ENCODE data around the gene ASPSCR1. TPM values are rescaled to one million over a fixed set of nuclear protein-coding genes. Genes with fewer than 3 reads are reported as not detected.

Gene ASPSCR1
- total RNA-seq, 4 donors from 2014 or later = 24.0 to 44.7 (median 32.0) TPM

- no peak overlapping the region for H3K4me3 ChIP-seq
- in situ Hi-C loops (cut with MboI; ENCODE audit: low sequenced_read_pairs in 4 of 4) (no loop called here), intact Hi-C loops (cut with DNase I; ENCODE audit: low total_unique reads) (no loop called here)
- DNase-seq (no peak), ATAC-seq (no peak)
- no peaks in the 10 kb centered on the region for H3K27me3 ChIP-seq
- H3K36me3 ChIP-seq = peaks cover 0 to 3% of the 10 kb centered on the region in 2 donors
- no peak overlapping the region for H3K27ac ChIP-seq
- H3K9me3 ChIP-seq = no peaks in the 10 kb centered on the region
- TF ChIP-seq POLR2A (IDR thresholded peaks at IDR 0.05) (no peak), CTCF (IDR thresholded peaks at IDR 0.05 in 4 of 5, conservative IDR thresholded peaks at IDR 0.05 in 1 of 5) (no peak)
- peaks cover 0 to 5% of the 10 kb centered on the region in 2 donors for H3K4me1 ChIP-seq
Measured at GRCh38 chr17:82010575-82011525, 33.4 kb downstream of the ASPSCR1 start.

- DNase-seq = no peak
- in situ Hi-C loops (cut with MboI; ENCODE audit: low sequenced_read_pairs in 4 of 4) (no loop called here), intact Hi-C loops (cut with DNase I; ENCODE audit: low total_unique reads) (no loop called here)
- TF ChIP-seq POLR2A (IDR thresholded peaks at IDR 0.05) = no peak
- peaks cover 0 to 3% of the 10 kb centered on the region in 2 donors for H3K36me3 ChIP-seq
- H3K4me1 ChIP-seq = no peaks in the 10 kb centered on the region
- H3K4me3 ChIP-seq = no peak overlapping the region
- no peaks in the 10 kb centered on the region for H3K9me3 ChIP-seq
- H3K27me3 ChIP-seq = no peaks in the 10 kb centered on the region
- ATAC-seq = no peak
- no peak overlapping the region for H3K27ac ChIP-seq
Measured at GRCh38 chr17:82011617-82012187, 34.3 kb downstream of the ASPSCR1 start.

- no peaks in the 10 kb centered on the region for H3K27me3 ChIP-seq
- no peak overlapping the region for H3K27ac ChIP-seq
- DNase-seq = no peak
- in situ Hi-C loops (cut with MboI; ENCODE audit: low sequenced_read_pairs in 4 of 4) (no loop called here), intact Hi-C loops (cut with DNase I; ENCODE audit: low total_unique reads) (no loop called here)
- TF ChIP-seq CTCF (IDR thresholded peaks at IDR 0.05 in 4 of 5, conservative IDR thresholded peaks at IDR 0.05 in 1 of 5) (no peak), POLR2A (IDR thresholded peaks at IDR 0.05) (no peak)
- peaks cover 0 to 1% of the 10 kb centered on the region in 2 donors for H3K4me1 ChIP-seq
- no peak for ATAC-seq
- H3K9me3 ChIP-seq = no peaks in the 10 kb centered on the region
- no peak overlapping the region for H3K4me3 ChIP-seq
- peaks cover 0 to 3% of the 10 kb centered on the region in 2 donors for H3K36me3 ChIP-seq
Measured at GRCh38 chr17:82012261-82012639, 34.8 kb downstream of the ASPSCR1 start.

GRCh38 chr17:82012640-82013295 lies 35.3 kb downstream of the ASPSCR1 start:
- Histone ChIP-seq H3K27ac (no peak overlapping the region), H3K9me3 (no peaks in the 10 kb centered on the region), H3K4me1 (peaks cover 0 to 6% of the 10 kb centered on the region in 2 donors), H3K27me3 (no peaks in the 10 kb centered on the region), H3K36me3 (peaks cover 0 to 3% of the 10 kb centered on the region in 2 donors), H3K4me3 (no peak overlapping the region)
- TF ChIP-seq POLR2A (IDR thresholded peaks at IDR 0.05) = no peak
- TF ChIP-seq CTCF (IDR thresholded peaks at IDR 0.05 in 4 of 5, conservative IDR thresholded peaks at IDR 0.05 in 1 of 5) = no peak
- no peak for ATAC-seq
- DNase-seq = no peak
- intact Hi-C loops (cut with DNase I; ENCODE audit: low total_unique reads) (no loop called here), in situ Hi-C loops (cut with MboI; ENCODE audit: low sequenced_read_pairs in 4 of 4) (no loop called here)

GRCh38 chr17:82013341-82013740 lies 35.9 kb downstream of the ASPSCR1 start:
- TF ChIP-seq CTCF (IDR thresholded peaks at IDR 0.05 in 4 of 5, conservative IDR thresholded peaks at IDR 0.05 in 1 of 5) = no peak
- no peak for TF ChIP-seq POLR2A (IDR thresholded peaks at IDR 0.05)
- Histone ChIP-seq H3K9me3 (no peaks in the 10 kb centered on the region), H3K27me3 (no peaks in the 10 kb centered on the region), H3K4me1 (peaks cover 0 to 12% of the 10 kb centered on the region in 2 donors), H3K27ac (no peak overlapping the region), H3K4me3 (no peak overlapping the region), H3K36me3 (peaks cover 0 to 3% of the 10 kb centered on the region in 2 donors)
- intact Hi-C loops (cut with DNase I; ENCODE audit: low total_unique reads) (no loop called here), in situ Hi-C loops (cut with MboI; ENCODE audit: low sequenced_read_pairs in 4 of 4) (no loop called here)
- ATAC-seq (no peak), DNase-seq (no peak)
